Gastrocnemius medialis (tissue), 4 donors: ENCODE measurements around the gene BAK1.

ENCODE experiments used
- POLR2A ChIP-seq, 2 donors: fragments of 450-650 bp; IDR thresholded peaks; one replicate each; pipeline ENCODE4 v1.6.1; 2017; ENCODE audit warnings: antibody characterized with exemption in 2 of 2, mild to moderate bottlenecking in 2 of 2, moderate library complexity in 2 of 2
- TF ChIP-seq, protein P1 (sequence below), 5 experiments: fragments of 450-650 bp in 3 of 5; fragments of 200-600 bp in 2 of 5; sonication (generic) in 2 of 5; IDR thresholded peaks in 4 of 5; conservative IDR thresholded peaks in 1 of 5; 1 replicate in 4 of 5; 2 replicates in 1 of 5; pipeline ENCODE4 v1.5.1; 2016 to 2019; ENCODE audit warnings: antibody characterized with exemption in 5 of 5, mild to moderate bottlenecking in 3 of 5, moderate library complexity in 3 of 5

DNA sequence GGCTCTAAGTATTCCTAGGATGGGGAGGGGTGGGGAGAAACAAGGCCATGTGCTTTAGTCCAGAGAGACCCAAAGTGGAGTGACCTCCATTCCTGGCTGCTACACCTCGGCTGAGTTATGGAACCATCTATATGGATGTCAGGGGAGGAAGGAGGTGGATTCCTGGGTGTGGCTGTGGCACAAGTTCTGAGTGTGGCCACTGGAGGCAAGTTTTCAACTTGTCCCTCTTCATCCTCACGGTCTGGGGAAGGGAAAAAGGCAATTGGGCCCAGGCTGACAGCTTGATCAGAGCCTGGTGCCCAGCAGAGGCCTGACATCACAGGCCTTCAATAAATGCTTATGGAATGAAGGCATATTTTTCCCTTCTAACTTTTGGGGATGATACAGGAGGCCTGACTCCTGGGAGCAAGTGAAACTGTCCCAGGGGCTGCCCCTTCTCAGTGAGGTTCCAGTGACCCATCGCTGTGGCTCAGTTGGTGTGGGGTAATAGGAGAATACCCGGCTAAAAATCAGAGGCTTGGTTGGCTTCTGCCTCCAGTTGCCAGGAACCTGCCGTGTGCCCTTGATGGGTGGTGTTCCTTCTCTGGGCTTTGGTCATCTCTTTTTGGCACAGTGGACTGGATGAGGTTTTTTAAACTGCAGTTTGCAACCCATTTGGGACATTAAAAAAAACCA lies 39.2 kb upstream of the BAK1 start:
- TF ChIP-seq, protein P1, sequence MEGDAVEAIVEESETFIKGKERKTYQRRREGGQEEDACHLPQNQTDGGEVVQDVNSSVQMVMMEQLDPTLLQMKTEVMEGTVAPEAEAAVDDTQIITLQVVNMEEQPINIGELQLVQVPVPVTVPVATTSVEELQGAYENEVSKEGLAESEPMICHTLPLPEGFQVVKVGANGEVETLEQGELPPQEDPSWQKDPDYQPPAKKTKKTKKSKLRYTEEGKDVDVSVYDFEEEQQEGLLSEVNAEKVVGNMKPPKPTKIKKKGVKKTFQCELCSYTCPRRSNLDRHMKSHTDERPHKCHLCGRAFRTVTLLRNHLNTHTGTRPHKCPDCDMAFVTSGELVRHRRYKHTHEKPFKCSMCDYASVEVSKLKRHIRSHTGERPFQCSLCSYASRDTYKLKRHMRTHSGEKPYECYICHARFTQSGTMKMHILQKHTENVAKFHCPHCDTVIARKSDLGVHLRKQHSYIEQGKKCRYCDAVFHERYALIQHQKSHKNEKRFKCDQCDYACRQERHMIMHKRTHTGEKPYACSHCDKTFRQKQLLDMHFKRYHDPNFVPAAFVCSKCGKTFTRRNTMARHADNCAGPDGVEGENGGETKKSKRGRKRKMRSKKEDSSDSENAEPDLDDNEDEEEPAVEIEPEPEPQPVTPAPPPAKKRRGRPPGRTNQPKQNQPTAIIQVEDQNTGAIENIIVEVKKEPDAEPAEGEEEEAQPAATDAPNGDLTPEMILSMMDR (IDR thresholded peaks at IDR 0.05 in 4 of 5, conservative IDR thresholded peaks at IDR 0.05 in 1 of 5), result no peak
- no peak for TF ChIP-seq POLR2A (IDR thresholded peaks at IDR 0.05)
